ENCODE data around the gene THBS3.

The THBS3 gene

GRCh38 chr1:155181371-155182051 is 26.2 kb downstream of the THBS3 start:
- H3K27ac ChIP-seq: no peak overlapping the region
- H3K4me3 ChIP-seq: no peak overlapping the region
- peak; percentile 69 for DNase-seq (ENCODE audit: low spot score)
- no peak for TF ChIP-seq CTCF (IDR thresholded peaks at IDR 0.05)

- no peak overlapping the region for H3K4me3 ChIP-seq
- peak; percentile 71 for DNase-seq (ENCODE audit: low spot score)
- H3K27ac ChIP-seq: no peak overlapping the region
- no peak for TF ChIP-seq CTCF (IDR thresholded peaks at IDR 0.05)
These were observed 28.3 kb downstream of the THBS3 start for GRCh38 chr1:155179112-155180031.

- H3K4me3 ChIP-seq: no peak overlapping the region
- DNase-seq (ENCODE audit: low spot score): peak; percentile 68
- TF ChIP-seq CTCF (IDR thresholded peaks at IDR 0.05): no peak
- H3K27ac ChIP-seq: peak overlapping the region in 1 of 2 donors; percentile 11
These were observed 29.1 kb downstream of the THBS3 start for GRCh38 chr1:155178441-155179111.

- DNase-seq (ENCODE audit: low spot score): peak; percentile 68
- H3K4me3 ChIP-seq: no peak overlapping the region
- H3K27ac ChIP-seq: no peak overlapping the region
These were observed 29.8 kb downstream of the THBS3 start for GRCh38 chr1:155177918-155178281.

GRCh38 chr1:155177192-155177917 is 30.3 kb downstream of the THBS3 start:
- DNase-seq (ENCODE audit: low spot score): peak; percentile 73
- H3K4me3 ChIP-seq: no peak overlapping the region
- no peak overlapping the region for H3K27ac ChIP-seq
- no peak for TF ChIP-seq CTCF (IDR thresholded peaks at IDR 0.05)

More at GRCh38 chr1:155177918-155178281, 29.8 kb downstream of the THBS3 start:
- TF ChIP-seq CTCF (IDR thresholded peaks at IDR 0.05): no peak

- Histone ChIP-seq H3K27ac (peak overlapping the region in 1 of 2 donors; percentile 15), H3K4me3 (no peak overlapping the region)
- TF ChIP-seq CTCF (IDR thresholded peaks at IDR 0.05): peak; percentile 92
- peak; percentile 81 for DNase-seq (ENCODE audit: low spot score)
These were observed 31.1 kb downstream of the THBS3 start for GRCh38 chr1:155176544-155177071.

Measured in coronary artery (tissue), 2 donors.